Large intestine (tissue), 12 donors: Measurements from ENCODE around the gene MYLIP. TPM values are rescaled to one million over a fixed set of nuclear protein-coding genes. Genes with fewer than 3 reads are reported as not detected.

Experiments used
- DNase-seq, 2 donors: peaks; one replicate each; pipeline versions ENCODE4 v3.0.0 to v3.0.0-alpha.2; 2013
- H3K27ac ChIP-seq: one replicate; pipeline ENCODE4 v1.5.1; 2013; ENCODE audit warnings: low read length
- H3K27me3 ChIP-seq: 2 replicates; pipeline ENCODE4 v1.6.1; 2013; ENCODE audit warnings: low read length; ENCODE audit not compliant: control insufficient read depth, insufficient read depth
- H3K36me3 ChIP-seq: 2 replicates; pipeline ENCODE4 v1.6.1; 2013; ENCODE audit warnings: low read length; ENCODE audit not compliant: control insufficient read depth, insufficient read depth
- H3K4me1 ChIP-seq: one replicate; pipeline ENCODE4 v1.6.1; 2013; ENCODE audit warnings: low read length; ENCODE audit not compliant: control insufficient read depth, insufficient read depth
- H3K4me3 ChIP-seq: one replicate; pipeline ENCODE4 v1.5.1; 2013; ENCODE audit warnings: low read length
- H3K9me3 ChIP-seq: one replicate; pipeline ENCODE4 v1.6.1; 2013; ENCODE audit warnings: mild to moderate bottlenecking, low read depth, low read length, moderate library complexity; ENCODE audit not compliant: control insufficient read depth
- WGBS: methylation state at CpG from one replicate; pipeline ENCODE4 v1.1.5; 2013; ENCODE audit warnings: low lambda C conversion rate; ENCODE audit not compliant: insufficient coverage; 5-methylcytosine and 5-hydroxymethylcytosine counted together
- long read RNA-seq, 11 donors: transcript quantifications; one replicate each; lab custom pipeline, GENCODE V29; 2026
- polyA plus RNA-seq: library from polyadenylated mRNA; unstranded; fragments of 120-200 nt; gene quantifications from one replicate; pipeline ENCODE4 v1.2.1, GENCODE V29; 2013

The MYLIP gene
- polyA plus RNA-seq: 41.1 TPM
- long read RNA-seq, donor 1, transcript MYLIP-202 (7 exons, 1,666 nt): major isoform, 6 of 6 reads
- long read RNA-seq, donor 1, partial matches to known transcripts: 0 of 6 reads
- long read RNA-seq, donor 1, other reads (novel, unspliced or antisense): 0 of 6 reads
- long read RNA-seq, donor 2, transcript MYLIP-202 (7 exons, 1,666 nt): major isoform, 6 of 6 reads
- long read RNA-seq, donor 2, partial matches to known transcripts: 0 of 6 reads
- long read RNA-seq, donor 2, other reads (novel, unspliced or antisense): 0 of 6 reads
- long read RNA-seq, donor 3, transcript MYLIP-202 (7 exons, 1,666 nt): major isoform, 8 of 8 reads
- long read RNA-seq, donor 3, partial matches to known transcripts: 0 of 8 reads
- long read RNA-seq, donor 3, other reads (novel, unspliced or antisense): 0 of 8 reads
- long read RNA-seq, donor 4: 0 reads
- long read RNA-seq, donor 5, transcript MYLIP-202 (7 exons, 1,666 nt): major isoform, 7 of 7 reads
- long read RNA-seq, donor 5, partial matches to known transcripts: 0 of 7 reads
- long read RNA-seq, donor 5, other reads (novel, unspliced or antisense): 0 of 7 reads
- long read RNA-seq, donor 6, transcript MYLIP-202 (7 exons, 1,666 nt): major isoform, 9 of 18 reads
- long read RNA-seq, donor 6, partial matches to known transcripts: 9 of 18 reads
- long read RNA-seq, donor 6, other reads (novel, unspliced or antisense): 0 of 18 reads
- long read RNA-seq, donor 7, partial matches to known transcripts: 0 of 2 reads
- long read RNA-seq, donor 7, other reads (novel, unspliced or antisense): 0 of 2 reads
- long read RNA-seq, donor 8, transcript MYLIP-202 (7 exons, 1,666 nt): major isoform, 11 of 22 reads
- long read RNA-seq, donor 8, partial matches to known transcripts: 11 of 22 reads
- long read RNA-seq, donor 8, other reads (novel, unspliced or antisense): 0 of 22 reads
- long read RNA-seq, donor 9, transcript MYLIP-202 (7 exons, 1,666 nt): major isoform, 6 of 6 reads
- long read RNA-seq, donor 9, partial matches to known transcripts: 0 of 6 reads
- long read RNA-seq, donor 9, other reads (novel, unspliced or antisense): 0 of 6 reads
- long read RNA-seq, donor 10, transcript MYLIP-202 (7 exons, 1,666 nt): major isoform, 8 of 8 reads
- long read RNA-seq, donor 10, partial matches to known transcripts: 0 of 8 reads
- long read RNA-seq, donor 10, other reads (novel, unspliced or antisense): 0 of 8 reads
- long read RNA-seq, donor 11, partial matches to known transcripts: 0 of 3 reads
- long read RNA-seq, donor 11, other reads (novel, unspliced or antisense): 0 of 3 reads

- H3K36me3 ChIP-seq: peaks cover 7% of the 10 kb centered on the region
- peaks cover 24% of the 10 kb centered on the region for H3K4me1 ChIP-seq
- H3K27ac ChIP-seq: peak within 1 kb of the TSS; percentile 91
- no CpG with 5 or more reads among the region's 95 CpGs for WGBS
- DNase-seq: peak; percentile 96 to 98
- H3K9me3 ChIP-seq: no peaks in the 10 kb centered on the region
- no peaks in the 10 kb centered on the region for H3K27me3 ChIP-seq
- peak within 1 kb of the TSS; percentile 100 for H3K4me3 ChIP-seq
These were observed at the start of gene MYLIP for GRCh38 chr6:16128759-16129622. TSS of gene MYLIP (plus strand) at chr6:16129086. CDS start at chr6:16129323, 237 bp downstream.

GRCh38 chr6:16079354-16079753, 49.5 kb upstream of the MYLIP start:
- Histone ChIP-seq H3K4me3 (no peak overlapping the region), H3K27ac (no peak overlapping the region), H3K9me3 (no peaks in the 10 kb centered on the region), H3K36me3 (no peaks in the 10 kb centered on the region), H3K27me3 (no peaks in the 10 kb centered on the region), H3K4me1 (peaks cover 3% of the 10 kb centered on the region)
- WGBS: 83% methylated on average over 1 of the region's 1 CpG
- DNase-seq: no peak

DNA sequence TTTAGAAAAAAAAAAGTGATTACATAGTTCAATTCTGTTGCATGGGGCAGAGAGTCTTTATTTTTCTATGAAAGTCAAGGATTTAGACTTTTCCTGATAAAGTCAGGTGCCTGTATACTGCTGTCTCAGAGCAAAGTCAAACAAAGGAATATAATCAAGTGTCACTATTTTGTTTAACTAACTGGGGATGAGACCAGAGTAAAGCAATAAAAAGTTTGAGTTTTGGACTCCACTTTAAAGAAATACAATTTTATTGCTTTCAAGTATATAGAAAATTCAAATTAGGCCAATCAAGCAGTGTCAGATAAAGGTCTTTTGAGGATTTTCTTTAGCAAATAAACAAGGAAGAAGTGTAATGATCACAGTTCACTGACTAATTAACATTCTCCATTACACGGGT, 48.7 kb upstream of the MYLIP start:
- Histone ChIP-seq H3K9me3 (no peaks in the 10 kb centered on the region), H3K27me3 (no peaks in the 10 kb centered on the region), H3K4me1 (peaks cover 3% of the 10 kb centered on the region), H3K36me3 (no peaks in the 10 kb centered on the region), H3K4me3 (no peak overlapping the region), H3K27ac (no peak overlapping the region)
- no CpG with 5 or more reads among the region's 1 CpG for WGBS
- DNase-seq: peak; percentile 19 to 72

DNA sequence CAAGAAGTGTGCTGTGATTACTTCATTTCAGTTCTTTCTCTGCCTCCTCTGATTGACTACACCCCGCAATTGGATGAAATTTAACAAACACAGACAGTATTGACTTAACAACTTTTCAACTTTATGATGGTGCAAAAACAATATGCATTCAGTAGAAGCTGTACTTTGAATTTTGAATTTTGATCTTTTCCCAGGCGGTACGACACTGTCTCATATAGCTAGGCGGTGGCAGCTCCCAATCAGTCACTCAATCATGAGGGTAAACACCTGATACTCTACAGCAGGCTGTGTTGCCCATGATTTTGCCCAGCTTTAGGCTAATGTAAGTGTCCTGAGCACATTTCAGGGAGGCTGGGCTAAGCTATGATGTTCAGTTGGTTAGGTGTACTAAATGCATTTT, 47.6 kb upstream of the MYLIP start:
- Histone ChIP-seq H3K27me3 (no peaks in the 10 kb centered on the region), H3K4me1 (peaks cover 3% of the 10 kb centered on the region), H3K4me3 (no peak overlapping the region), H3K36me3 (no peaks in the 10 kb centered on the region), H3K27ac (no peak overlapping the region), H3K9me3 (no peaks in the 10 kb centered on the region)
- peak in 1 of 2 donors; percentile 63 for DNase-seq
- WGBS: 17% methylated on average over 1 of the region's 4 CpGs

DNA sequence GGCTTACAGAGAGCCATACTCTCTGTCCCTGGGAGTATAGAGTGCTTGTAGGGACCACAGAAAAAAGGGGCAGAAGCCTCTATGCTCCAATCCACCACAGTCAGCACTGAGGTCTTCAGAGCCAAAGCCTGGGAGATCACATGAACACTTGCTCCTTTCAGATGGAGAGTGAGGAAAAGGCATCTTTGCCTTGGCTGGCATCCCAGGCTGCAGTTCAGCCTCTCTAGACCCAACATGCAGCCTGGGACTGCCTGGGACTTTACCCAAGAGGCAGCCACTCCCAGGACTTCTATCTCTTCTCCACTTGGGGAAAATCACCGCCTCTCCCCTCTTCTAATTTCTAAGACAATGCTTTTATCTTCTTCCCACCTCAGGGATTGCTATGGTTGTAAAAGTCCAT, 46.5 kb upstream of the MYLIP start:
- DNase-seq: no peak
- H3K27ac ChIP-seq: no peak overlapping the region
- no peaks in the 10 kb centered on the region for H3K9me3 ChIP-seq
- H3K4me1 ChIP-seq: peaks cover 3% of the 10 kb centered on the region
- no peaks in the 10 kb centered on the region for H3K27me3 ChIP-seq
- H3K36me3 ChIP-seq: no peaks in the 10 kb centered on the region
- H3K4me3 ChIP-seq: no peak overlapping the region
- no CpG with 5 or more reads among the region's 1 CpG for WGBS

DNA sequence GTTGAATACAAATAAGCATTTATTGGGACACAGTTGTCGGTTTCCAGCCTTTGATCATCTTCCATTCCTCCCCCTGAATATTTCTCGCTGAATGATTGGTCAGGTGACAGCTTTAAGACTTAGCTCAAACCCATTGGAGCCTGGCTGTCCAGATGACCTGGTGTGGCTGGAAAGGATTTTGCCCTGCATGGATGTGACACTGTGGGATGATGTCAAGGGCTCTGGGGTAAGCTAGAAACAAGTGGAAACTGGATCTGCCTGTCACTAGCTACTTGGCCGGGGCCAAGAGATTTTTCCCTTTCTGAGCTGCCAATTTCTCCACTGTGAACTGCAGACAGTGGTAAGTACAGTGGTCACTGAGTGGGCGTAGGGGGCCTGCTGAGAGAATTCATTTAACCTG, 41.9 kb upstream of the MYLIP start:
- WGBS: no CpG with 5 or more reads among the region's 4 CpGs
- Histone ChIP-seq H3K27me3 (no peaks in the 10 kb centered on the region), H3K4me3 (no peak overlapping the region), H3K36me3 (no peaks in the 10 kb centered on the region), H3K9me3 (no peaks in the 10 kb centered on the region), H3K27ac (no peak overlapping the region), H3K4me1 (no peaks in the 10 kb centered on the region)
- no peak for DNase-seq

- no peaks in the 10 kb centered on the region for H3K9me3 ChIP-seq
- no peaks in the 10 kb centered on the region for H3K4me1 ChIP-seq
- WGBS: no CpG with 5 or more reads among the region's 3 CpGs
- no peak overlapping the region for H3K27ac ChIP-seq
- no peak overlapping the region for H3K4me3 ChIP-seq
- no peaks in the 10 kb centered on the region for H3K27me3 ChIP-seq
- no peaks in the 10 kb centered on the region for H3K36me3 ChIP-seq
- DNase-seq: peak in 1 of 2 donors; percentile 59
These were observed 41.5 kb upstream of the MYLIP start for GRCh38 chr6:16087386-16087785.

DNA sequence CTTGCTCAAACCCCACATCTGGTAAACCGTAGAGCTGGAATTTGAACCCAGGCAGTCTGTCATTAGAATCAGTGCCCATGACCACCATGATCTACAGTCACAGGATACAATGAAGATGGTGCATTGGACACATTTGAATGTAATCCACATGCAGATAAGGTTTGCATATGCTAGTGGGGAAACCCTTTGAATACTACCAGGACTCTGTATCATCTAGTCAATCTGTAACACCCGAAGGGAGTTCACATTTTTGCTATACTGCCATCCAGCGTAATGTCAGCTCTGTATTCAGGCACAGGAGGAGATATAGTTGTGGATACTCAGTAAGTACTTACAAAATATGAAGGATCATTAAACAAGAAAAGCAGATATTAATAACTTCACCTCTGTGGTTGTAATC, 40.5 kb upstream of the MYLIP start:
- H3K27ac ChIP-seq: no peak overlapping the region
- no peaks in the 10 kb centered on the region for H3K36me3 ChIP-seq
- no peak for DNase-seq
- H3K4me3 ChIP-seq: no peak overlapping the region
- no peaks in the 10 kb centered on the region for H3K4me1 ChIP-seq
- WGBS: 100% methylated on average over 2 of the region's 3 CpGs
- H3K27me3 ChIP-seq: no peaks in the 10 kb centered on the region
- H3K9me3 ChIP-seq: no peaks in the 10 kb centered on the region

DNA sequence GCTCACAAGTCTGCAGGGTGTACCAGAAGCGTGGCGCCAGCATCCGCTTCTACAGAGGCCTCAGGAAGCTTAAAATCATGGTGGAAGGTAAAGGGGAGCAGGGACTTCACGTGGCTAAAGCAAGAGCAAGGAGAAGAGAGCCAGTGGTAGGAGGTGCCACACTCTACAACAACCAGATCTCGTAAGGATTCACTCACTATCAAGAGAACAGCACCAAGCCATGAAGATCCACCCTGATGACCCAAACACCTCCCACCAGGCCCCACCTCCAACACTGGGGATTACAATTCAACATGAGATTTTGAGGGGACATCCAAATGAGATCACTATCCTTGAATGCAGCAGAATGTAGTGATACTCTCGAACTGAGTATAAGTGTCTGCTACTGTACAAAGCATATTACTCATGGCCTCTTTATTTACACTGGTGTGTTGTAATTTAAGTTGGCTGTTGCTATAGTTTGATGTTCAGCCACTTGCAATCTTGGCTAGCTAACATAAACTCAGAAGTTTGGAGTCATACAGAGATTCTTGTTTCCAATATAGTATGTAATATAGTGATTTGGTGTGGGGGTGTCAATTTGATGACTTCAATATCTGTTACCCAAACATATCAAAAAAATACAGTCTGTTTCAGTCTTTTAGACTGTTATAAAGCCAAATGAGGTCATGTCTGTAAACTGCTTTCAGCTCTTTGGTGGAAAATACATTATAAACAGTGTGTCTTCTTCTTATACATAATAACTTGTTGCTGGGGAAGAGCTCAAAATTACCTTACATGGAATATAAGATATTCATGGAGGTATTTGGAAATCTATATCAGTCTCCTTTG, 39.4 kb upstream of the MYLIP start:
- Histone ChIP-seq H3K4me3 (no peak overlapping the region), H3K9me3 (no peaks in the 10 kb centered on the region), H3K27ac (no peak overlapping the region), H3K36me3 (no peaks in the 10 kb centered on the region), H3K4me1 (no peaks in the 10 kb centered on the region), H3K27me3 (no peaks in the 10 kb centered on the region)
- WGBS: 100% methylated on average over 2 of the region's 6 CpGs
- DNase-seq: peak in 1 of 2 donors; percentile 30
